Measurements from ENCODE around the gene PPM1L. TPM values are rescaled to one million over a fixed set of nuclear protein-coding genes. Genes with fewer than 3 reads are reported as not detected.

Gene PPM1L
- total RNA-seq, 1 experiment from 2014 or later, result 7.3 TPM

DNA sequence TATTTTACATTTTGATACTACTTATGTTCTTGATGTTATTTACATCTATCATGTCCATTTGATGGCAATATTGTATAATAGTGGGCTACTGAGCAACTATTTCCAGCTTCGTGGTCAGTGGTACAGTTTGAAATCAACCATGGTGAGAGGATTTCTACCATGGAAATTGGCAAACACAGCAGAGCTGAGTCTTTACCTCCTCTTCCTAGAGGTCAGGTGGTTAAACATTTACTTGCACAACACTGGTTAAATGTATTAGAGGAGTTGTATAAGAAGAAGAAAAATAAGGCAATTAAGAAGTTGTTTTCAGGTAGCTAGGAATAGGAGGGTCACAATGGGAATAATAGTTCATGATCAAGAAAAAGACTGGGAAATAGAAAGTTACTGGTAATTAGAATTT, 7.2 kb upstream of the PPM1L start:
- no peaks in the 10 kb centered on the region for H3K9me3 ChIP-seq (ENCODE audit: control insufficient read depth, low read depth, low read length)
- H3K18ac ChIP-seq (ENCODE audit: insufficient read length, low read depth, low read length), result no peak overlapping the region
- no peak overlapping the region for H3K23ac ChIP-seq (ENCODE audit: insufficient read length, low read depth, low read length)
- no peaks in the 10 kb centered on the region for H3K4me1 ChIP-seq (ENCODE audit: insufficient read depth, low read length)
- H3T11ph ChIP-seq (ENCODE audit: low read length), result no peak overlapping the region
- TF ChIP-seq, protein P1, sequence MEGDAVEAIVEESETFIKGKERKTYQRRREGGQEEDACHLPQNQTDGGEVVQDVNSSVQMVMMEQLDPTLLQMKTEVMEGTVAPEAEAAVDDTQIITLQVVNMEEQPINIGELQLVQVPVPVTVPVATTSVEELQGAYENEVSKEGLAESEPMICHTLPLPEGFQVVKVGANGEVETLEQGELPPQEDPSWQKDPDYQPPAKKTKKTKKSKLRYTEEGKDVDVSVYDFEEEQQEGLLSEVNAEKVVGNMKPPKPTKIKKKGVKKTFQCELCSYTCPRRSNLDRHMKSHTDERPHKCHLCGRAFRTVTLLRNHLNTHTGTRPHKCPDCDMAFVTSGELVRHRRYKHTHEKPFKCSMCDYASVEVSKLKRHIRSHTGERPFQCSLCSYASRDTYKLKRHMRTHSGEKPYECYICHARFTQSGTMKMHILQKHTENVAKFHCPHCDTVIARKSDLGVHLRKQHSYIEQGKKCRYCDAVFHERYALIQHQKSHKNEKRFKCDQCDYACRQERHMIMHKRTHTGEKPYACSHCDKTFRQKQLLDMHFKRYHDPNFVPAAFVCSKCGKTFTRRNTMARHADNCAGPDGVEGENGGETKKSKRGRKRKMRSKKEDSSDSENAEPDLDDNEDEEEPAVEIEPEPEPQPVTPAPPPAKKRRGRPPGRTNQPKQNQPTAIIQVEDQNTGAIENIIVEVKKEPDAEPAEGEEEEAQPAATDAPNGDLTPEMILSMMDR (conservative IDR thresholded peaks at IDR 0.05), result no peak
- no peak overlapping the region for H2AK5ac ChIP-seq (ENCODE audit: insufficient read length, low read length)
- H2AFZ ChIP-seq (ENCODE audit: low read length), result no peak overlapping the region
- no peaks in the 10 kb centered on the region for H4K20me1 ChIP-seq (ENCODE audit: control insufficient read depth, insufficient read depth, insufficient read length)
- Mint-ChIP-seq H3K27ac (no peak overlapping the region), H3K4me1 (no peaks in the 10 kb centered on the region), H3K9me3 (no peaks in the 10 kb centered on the region), H3K27me3 (ENCODE audit: low read depth) (peaks cover 28% of the 10 kb centered on the region), H3K36me3 (ENCODE audit: insufficient read depth in 1 of 3, low read depth in 3 of 3) (no peaks in the 10 kb centered on the region), H3K4me3 (no peak overlapping the region)
- H3K79me2 ChIP-seq (ENCODE audit: insufficient read depth, low read length), result no peaks in the 10 kb centered on the region
- no peak overlapping the region for H2BK20ac ChIP-seq (ENCODE audit: low read depth, low read length, poor library complexity, severe bottlenecking)
- no peaks in the 10 kb centered on the region for H3K23me2 ChIP-seq (ENCODE audit: insufficient read length, low read depth, low read length, poor library complexity, severe bottlenecking)
- H3K9ac ChIP-seq (ENCODE audit: extremely low read depth, insufficient read length, low read length), result no peak overlapping the region
- no peak overlapping the region for H2BK120ac ChIP-seq (ENCODE audit: low read depth, low read length, poor library complexity, severe bottlenecking)
- H3K79me1 ChIP-seq (ENCODE audit: insufficient read depth, low read depth, low read length, poor library complexity, severe bottlenecking), result no peaks in the 10 kb centered on the region
- H3K27me3 ChIP-seq (ENCODE audit: insufficient read depth, low read length), result no peaks in the 10 kb centered on the region
- no peak overlapping the region for H2BK15ac ChIP-seq (ENCODE audit: low read depth, low read length)
- no peak overlapping the region for H2BK12ac ChIP-seq (ENCODE audit: insufficient read length, low read depth, low read length)
- no peak overlapping the region for H2BK5ac ChIP-seq (ENCODE audit: insufficient read length, low read length)
- H4K5ac ChIP-seq (ENCODE audit: insufficient read length, low read depth, low read length), result no peak overlapping the region
- no peak overlapping the region for H3K4me2 ChIP-seq (ENCODE audit: insufficient read depth, insufficient read length, low read length)
- H3K4ac ChIP-seq (ENCODE audit: low read depth, low read length), result no peak overlapping the region
- no peak overlapping the region for H3K56ac ChIP-seq (ENCODE audit: insufficient read length, low read depth, low read length)
- H4K91ac ChIP-seq (ENCODE audit: insufficient read length, low read depth, low read length), result no peak overlapping the region
- DNase-seq, result no peak
- WGBS (ENCODE audit: extremely low coverage, insufficient read length, low lambda C conversion rate), result no CpG with 5 or more reads among the region's 1 CpG
- H4K8ac ChIP-seq (replicated peaks; ENCODE audit: insufficient read length, low read depth, low read length), result no peak overlapping the region
- no peak overlapping the region for H3K27ac ChIP-seq (ENCODE audit: insufficient read length, low read depth, low read length)
- no peak overlapping the region for H3K14ac ChIP-seq (ENCODE audit: insufficient read depth, low read length)
